Transverse colon (tissue), 4 donors: Measurements from ENCODE around the gene TTN. TPM values are rescaled to one million over a fixed set of nuclear protein-coding genes. Genes with fewer than 3 reads are reported as not detected.

Experiments
- DNase-seq: peaks from one replicate; pipeline ENCODE4 v3.0.0-alpha.2; 2019
- H3K27ac ChIP-seq, 4 donors: fragments of 200-600 bp; sonication (generic); 2 replicates each; pipeline ENCODE4 v1.5.1; 2016 to 2018; ENCODE audit warnings: inconsistent platforms in 4 of 4
- H3K27me3 ChIP-seq: fragments of 200-600 bp; sonication (generic); 2 replicates; pipeline ENCODE4 v1.5.1; 2017; ENCODE audit warnings: inconsistent platforms
- H3K36me3 ChIP-seq, 4 donors: fragments of 200-600 bp; sonication (generic); 2 replicates each; pipeline ENCODE4 v1.5.1; 2017 to 2019; ENCODE audit warnings: inconsistent platforms in 4 of 4
- H3K4me1 ChIP-seq, 4 donors: fragments of 200-600 bp; sonication (generic); 2 replicates each; pipeline ENCODE4 v1.5.1; 2017 to 2020; ENCODE audit warnings: inconsistent platforms in 4 of 4
- H3K4me3 ChIP-seq, 4 donors: fragments of 200-600 bp; sonication (generic); 1 replicate in 1 of 4; 2 replicates in 3 of 4; pipeline versions ENCODE4 v1.5.1 to v1.6.1; 2017 to 2019; ENCODE audit warnings: inconsistent platforms in 4 of 4
- H3K9me3 ChIP-seq, 2 donors: fragments of 200-600 bp; sonication (generic); 2 replicates each; pipeline ENCODE4 v1.5.1; 2017 to 2019; ENCODE audit warnings: inconsistent platforms in 2 of 2
- CTCF ChIP-seq, 5 experiments: fragments of 200-600 bp in 3 of 5; fragments of 450-650 bp in 2 of 5; sonication (generic) in 3 of 5; IDR thresholded peaks; 1 replicate in 2 of 5; 2 replicates in 3 of 5; pipeline ENCODE4 v1.5.1; 2016 to 2017; ENCODE audit warnings: antibody characterized with exemption in 5 of 5, inconsistent platforms in 3 of 5, mild to moderate bottlenecking in 2 of 5, moderate library complexity in 1 of 5
- EP300 ChIP-seq: sonication (generic); formaldehyde crosslinking; IDR thresholded peaks from one replicate; pipeline ENCODE4 v1.6.1; 2017; ENCODE audit warnings: antibody characterized with exemption, low read depth
- POLR2A ChIP-seq: fragments of 450-650 bp; IDR thresholded peaks from one replicate; pipeline ENCODE4 v1.6.1; 2016; ENCODE audit warnings: antibody characterized with exemption, mild to moderate bottlenecking, moderate library complexity
- POLR2AphosphoS5 ChIP-seq, 3 donors: sonication (generic); formaldehyde crosslinking; IDR thresholded peaks; one replicate each; pipeline ENCODE4 v1.6.1; 2016; ENCODE audit warnings: antibody characterized with exemption in 3 of 3
- WGBS, 2 donors: methylation state at CpG; one replicate each; pipeline ENCODE4 v1.1.5; 2018; ENCODE audit warnings: low coverage in 1 of 2; 5-methylcytosine and 5-hydroxymethylcytosine counted together
- in situ Hi-C, 4 donors: fragments of 200-750 bp; cut with MboI; loops; one replicate each; pipeline versions ENCODE4 v1.15.0 to v1.15.1; 2017; ENCODE audit warnings: low sequenced_read_pairs in 3 of 4, low pct_ligation_motif_present in 1 of 4, low pct_unique_long_range_greater_than_20kb in 1 of 4
- intact Hi-C: fragments of 100-400 bp; cut with DNase I; formaldehyde crosslinking; loops from one replicate; pipeline ENCODE4 v1.15.1; 2023; ENCODE audit warnings: low total_unique reads
- total RNA-seq, 4 donors: library from RNA; depleted of rRNA; stranded (reverse); fragments of >200 nt; gene quantifications; one replicate each; pipeline ENCODE4 v1.1.0, GENCODE V29; 2016

Gene TTN
- total RNA-seq, 4 donors from 2014 or later = 6.2 to 43.4 (median 18.1) TPM

GRCh38 chr2:178722296-178722695 is 84.9 kb downstream of the TTN start:
- H3K27me3 ChIP-seq = no peaks in the 10 kb centered on the region
- no peak overlapping the region for H3K4me3 ChIP-seq
- intact Hi-C loops (no loop called here), in situ Hi-C loops (no loop called here)
- H3K27ac ChIP-seq = no peak overlapping the region
- TF ChIP-seq POLR2AphosphoS5 (IDR thresholded peaks at IDR 0.05) (no peak), POLR2A (no peak)
- H3K36me3 ChIP-seq = no peaks in the 10 kb centered on the region
- no peak for DNase-seq
- no peaks in the 10 kb centered on the region for H3K4me1 ChIP-seq
- WGBS, 2 donors = 87 to 90% methylated on average over 3 of the region's 3 CpGs
- H3K9me3 ChIP-seq = no peaks in the 10 kb centered on the region

GRCh38 chr2:178718988-178719387 is 88.2 kb downstream of the TTN start:
- no peak for DNase-seq
- WGBS, 2 donors = 82 to 86% methylated on average over 3 to 9 of the region's 9 CpGs
- Histone ChIP-seq H3K4me3 (no peak overlapping the region), H3K27ac (no peak overlapping the region), H3K4me1 (no peaks in the 10 kb centered on the region), H3K36me3 (no peaks in the 10 kb centered on the region), H3K27me3 (no peaks in the 10 kb centered on the region), H3K9me3 (no peaks in the 10 kb centered on the region)
- in situ Hi-C loops = no loop called here
- intact Hi-C loops = no loop called here
- no peak for TF ChIP-seq POLR2AphosphoS5 (IDR thresholded peaks at IDR 0.05)
- TF ChIP-seq EP300 = no peak
- no peak for TF ChIP-seq CTCF (IDR thresholded peaks at IDR 0.05)
- TF ChIP-seq POLR2A = no peak

- intact Hi-C loops (no loop called here), in situ Hi-C loops (no loop called here)
- no peak overlapping the region for H3K4me3 ChIP-seq
- no peaks in the 10 kb centered on the region for H3K9me3 ChIP-seq
- no peak for DNase-seq
- no peaks in the 10 kb centered on the region for H3K27me3 ChIP-seq
- 43% methylated on average over 2 of the region's 2 CpGs; no CpG with 5 or more reads in 1 of the 2 donors for WGBS, 2 donors
- TF ChIP-seq CTCF (IDR thresholded peaks at IDR 0.05) (no peak), POLR2A (no peak), EP300 (no peak), POLR2AphosphoS5 (IDR thresholded peaks at IDR 0.05) (no peak)
- H3K36me3 ChIP-seq = no peaks in the 10 kb centered on the region
- H3K27ac ChIP-seq = no peak overlapping the region
- H3K4me1 ChIP-seq = no peaks in the 10 kb centered on the region
Observed at GRCh38 chr2:178718283-178718682, 88.9 kb downstream of the TTN start.

GRCh38 chr2:178716394-178716793 is 90.8 kb downstream of the TTN start:
- intact Hi-C loops (no loop called here), in situ Hi-C loops (no loop called here)
- Histone ChIP-seq H3K36me3 (no peaks in the 10 kb centered on the region), H3K4me3 (no peak overlapping the region), H3K4me1 (no peaks in the 10 kb centered on the region), H3K27ac (no peak overlapping the region), H3K9me3 (no peaks in the 10 kb centered on the region), H3K27me3 (no peaks in the 10 kb centered on the region)
- no peak for DNase-seq
- WGBS, 2 donors = 88 to 89% methylated on average over 2 of the region's 2 CpGs
- no peak for TF ChIP-seq POLR2AphosphoS5 (IDR thresholded peaks at IDR 0.05)
- no peak for TF ChIP-seq EP300
- no peak for TF ChIP-seq POLR2A
- TF ChIP-seq CTCF (IDR thresholded peaks at IDR 0.05) = no peak

- intact Hi-C loops (no loop called here), in situ Hi-C loops (no loop called here)
- Histone ChIP-seq H3K36me3 (no peaks in the 10 kb centered on the region), H3K4me3 (no peak overlapping the region), H3K4me1 (no peaks in the 10 kb centered on the region), H3K9me3 (no peaks in the 10 kb centered on the region), H3K27ac (no peak overlapping the region), H3K27me3 (no peaks in the 10 kb centered on the region)
- TF ChIP-seq POLR2AphosphoS5 (IDR thresholded peaks at IDR 0.05) (no peak), POLR2A (no peak), EP300 (no peak), CTCF (IDR thresholded peaks at IDR 0.05) (no peak)
- DNase-seq = no peak
- WGBS, 2 donors = 79 to 93% methylated on average over 6 of the region's 6 CpGs
Observed at GRCh38 chr2:178715366-178715765, 91.9 kb downstream of the TTN start.
